ENCODE measurements around the gene DNAAF5.

Gene DNAAF5

GRCh38 chr7:767580-767940 lies 41.1 kb downstream of the DNAAF5 start:
- POLR2A ChIA-PET = interaction anchor here (0.6 to 0.7 kb wide), 2 partner anchors 225 to 589 kb away, joined by 3 to 4 read pairs; no protein-coding TSS in a partner anchor
- H3K36me3 ChIP-seq (ENCODE audit: control insufficient read depth in 4 of 4, insufficient read depth in 4 of 4, low read length in 3 of 4) = peaks cover 2 to 52% (median 37%) of the 10 kb centered on the region in 4 experiments
- H3K4me1 ChIP-seq (ENCODE audit: control extremely low read depth in 1 of 4, control insufficient read depth in 4 of 4, insufficient read depth in 4 of 4, low read length in 3 of 4) = peaks cover 0 to 15% (median 7%) of the 10 kb centered on the region in 4 experiments
- 96% methylated on average over 20 of the region's 21 CpGs for WGBS (ENCODE audit: insufficient coverage)
- CTCF ChIA-PET = interaction anchor here (1.9 kb wide), 1 partner anchor 445 kb away, joined by 5 read pairs; no protein-coding TSS in a partner anchor
- H3K4me3 ChIP-seq (ENCODE audit: control insufficient read depth in 1 of 7, extremely low read depth in 1 of 7, insufficient read depth in 4 of 7, low read depth in 2 of 7, low read length in 6 of 7) = no peak overlapping the region
- no peaks in the 10 kb centered on the region for H3K27me3 ChIP-seq (replicated peaks in 2 of 5; ENCODE audit: control insufficient read depth in 4 of 5, insufficient read depth in 5 of 5, low read length in 4 of 5)
- H3K9me3 ChIP-seq (ENCODE audit: control extremely low read depth in 1 of 5, control insufficient read depth in 4 of 5, insufficient read depth in 2 of 5, low read depth in 1 of 5, low read length in 4 of 5) = no peaks in the 10 kb centered on the region
- H3K27ac ChIP-seq (ENCODE audit: insufficient read depth in 1 of 2, low read depth in 1 of 2, low read length in 2 of 2, poor library complexity in 1 of 2, severe bottlenecking in 2 of 2) = no peak overlapping the region
- no peak for DNase-seq

GRCh38 chr7:767941-768731 lies 41.6 kb downstream of the DNAAF5 start:
- ChIA-PET CTCF (interaction anchor here (1.9 kb wide), 1 partner anchor 446 kb away, joined by 5 read pairs; no protein-coding TSS in a partner anchor), POLR2A (interaction anchor here (0.6 kb wide), 1 partner anchor 589 kb away, joined by 3 read pairs; no protein-coding TSS in a partner anchor)

GRCh38 chr7:768881-769504 lies 42.5 kb downstream of the DNAAF5 start:
- Histone ChIP-seq H3K9me3 (ENCODE audit: control extremely low read depth in 1 of 5, control insufficient read depth in 4 of 5, insufficient read depth in 2 of 5, low read depth in 1 of 5, low read length in 4 of 5) (no peaks in the 10 kb centered on the region), H3K4me1 (ENCODE audit: control extremely low read depth in 1 of 4, control insufficient read depth in 4 of 4, insufficient read depth in 4 of 4, low read length in 3 of 4) (peaks cover 0 to 15% (median 7%) of the 10 kb centered on the region in 4 experiments), H3K4me3 (ENCODE audit: control insufficient read depth in 1 of 7, extremely low read depth in 1 of 7, insufficient read depth in 4 of 7, low read depth in 2 of 7, low read length in 6 of 7) (no peak overlapping the region), H3K27me3 (replicated peaks in 2 of 5; ENCODE audit: control insufficient read depth in 4 of 5, insufficient read depth in 5 of 5, low read length in 4 of 5) (no peaks in the 10 kb centered on the region), H3K27ac (ENCODE audit: insufficient read depth in 1 of 2, low read depth in 1 of 2, low read length in 2 of 2, poor library complexity in 1 of 2, severe bottlenecking in 2 of 2) (no peak overlapping the region), H3K36me3 (ENCODE audit: control insufficient read depth in 4 of 4, insufficient read depth in 4 of 4, low read length in 3 of 4) (peaks cover 2 to 47% (median 33%) of the 10 kb centered on the region in 4 experiments)
- DNase-seq = peak in 2 of 3 donors; percentile 28 to 38
- POLR2A ChIA-PET = no interaction called here
- WGBS (ENCODE audit: insufficient coverage) = 95% methylated on average over 36 of the region's 36 CpGs
- CTCF ChIA-PET = interaction anchor here (1.9 kb wide), 1 partner anchor 447 kb away, joined by 5 read pairs; no protein-coding TSS in a partner anchor

More at GRCh38 chr7:767941-768731, 41.6 kb downstream of the DNAAF5 start:
- WGBS (ENCODE audit: insufficient coverage) = 95% methylated on average over 64 of the region's 65 CpGs
- no peaks in the 10 kb centered on the region for H3K27me3 ChIP-seq (replicated peaks in 2 of 5; ENCODE audit: control insufficient read depth in 4 of 5, insufficient read depth in 5 of 5, low read length in 4 of 5)
- no peaks in the 10 kb centered on the region for H3K9me3 ChIP-seq (ENCODE audit: control extremely low read depth in 1 of 5, control insufficient read depth in 4 of 5, insufficient read depth in 2 of 5, low read depth in 1 of 5, low read length in 4 of 5)
- H3K4me1 ChIP-seq (ENCODE audit: control extremely low read depth in 1 of 4, control insufficient read depth in 4 of 4, insufficient read depth in 4 of 4, low read length in 3 of 4) = peaks cover 0 to 15% (median 7%) of the 10 kb centered on the region in 4 experiments
- no peak overlapping the region for H3K27ac ChIP-seq (ENCODE audit: insufficient read depth in 1 of 2, low read depth in 1 of 2, low read length in 2 of 2, poor library complexity in 1 of 2, severe bottlenecking in 2 of 2)
- H3K36me3 ChIP-seq (ENCODE audit: control insufficient read depth in 4 of 4, insufficient read depth in 4 of 4, low read length in 3 of 4) = peaks cover 2 to 50% (median 37%) of the 10 kb centered on the region in 4 experiments
- DNase-seq = no peak
- no peak overlapping the region for H3K4me3 ChIP-seq (ENCODE audit: control insufficient read depth in 1 of 7, extremely low read depth in 1 of 7, insufficient read depth in 4 of 7, low read depth in 2 of 7, low read length in 6 of 7)

- H3K27ac ChIP-seq (ENCODE audit: insufficient read depth in 1 of 2, low read depth in 1 of 2, low read length in 2 of 2, poor library complexity in 1 of 2, severe bottlenecking in 2 of 2) = no peak overlapping the region
- 91% methylated on average over 13 of the region's 14 CpGs for WGBS (ENCODE audit: insufficient coverage)
- no peaks in the 10 kb centered on the region for H3K9me3 ChIP-seq (ENCODE audit: control extremely low read depth in 1 of 5, control insufficient read depth in 4 of 5, insufficient read depth in 2 of 5, low read depth in 1 of 5, low read length in 4 of 5)
- no peak overlapping the region for H3K4me3 ChIP-seq (ENCODE audit: control insufficient read depth in 1 of 7, extremely low read depth in 1 of 7, insufficient read depth in 4 of 7, low read depth in 2 of 7, low read length in 6 of 7)
- H3K27me3 ChIP-seq (replicated peaks in 2 of 5; ENCODE audit: control insufficient read depth in 4 of 5, insufficient read depth in 5 of 5, low read length in 4 of 5) = no peaks in the 10 kb centered on the region
- POLR2A ChIA-PET = no interaction called here
- DNase-seq = no peak
- peaks cover 0 to 15% (median 7%) of the 10 kb centered on the region in 4 experiments for H3K4me1 ChIP-seq (ENCODE audit: control extremely low read depth in 1 of 4, control insufficient read depth in 4 of 4, insufficient read depth in 4 of 4, low read length in 3 of 4)
- CTCF ChIA-PET = interaction anchor here (1.6 to 1.7 kb wide), 3 partner anchors 29 to 449 kb away, joined by 3 to 7 read pairs (median 6); no protein-coding TSS in a partner anchor
- H3K36me3 ChIP-seq (ENCODE audit: control insufficient read depth in 4 of 4, insufficient read depth in 4 of 4, low read length in 3 of 4) = peaks cover 0 to 44% (median 30%) of the 10 kb centered on the region in 4 experiments
These were observed 43.8 kb downstream of the DNAAF5 start for GRCh38 chr7:770336-770735.

- POLR2A ChIA-PET = no interaction called here
- no peaks in the 10 kb centered on the region for H3K9me3 ChIP-seq (ENCODE audit: control extremely low read depth in 1 of 5, control insufficient read depth in 4 of 5, insufficient read depth in 2 of 5, low read depth in 1 of 5, low read length in 4 of 5)
- H3K4me1 ChIP-seq (ENCODE audit: control extremely low read depth in 1 of 4, control insufficient read depth in 4 of 4, insufficient read depth in 4 of 4, low read length in 3 of 4) = peaks cover 0 to 15% (median 7%) of the 10 kb centered on the region in 4 experiments
- no peak overlapping the region for H3K4me3 ChIP-seq (ENCODE audit: control insufficient read depth in 1 of 7, extremely low read depth in 1 of 7, insufficient read depth in 4 of 7, low read depth in 2 of 7, low read length in 6 of 7)
- no peaks in the 10 kb centered on the region for H3K27me3 ChIP-seq (replicated peaks in 2 of 5; ENCODE audit: control insufficient read depth in 4 of 5, insufficient read depth in 5 of 5, low read length in 4 of 5)
- WGBS (ENCODE audit: insufficient coverage) = 94% methylated on average over 3 of the region's 7 CpGs
- CTCF ChIA-PET = interaction anchor here (0.6 to 1.7 kb wide), 4 partner anchors 29 to 449 kb away, joined by 3 to 7 read pairs (median 4); no protein-coding TSS in a partner anchor
- H3K36me3 ChIP-seq (ENCODE audit: control insufficient read depth in 4 of 4, insufficient read depth in 4 of 4, low read length in 3 of 4) = peaks cover 2 to 46% (median 30%) of the 10 kb centered on the region in 4 experiments
- no peak for DNase-seq
- no peak overlapping the region for H3K27ac ChIP-seq (ENCODE audit: insufficient read depth in 1 of 2, low read depth in 1 of 2, low read length in 2 of 2, poor library complexity in 1 of 2, severe bottlenecking in 2 of 2)
These were observed 44.3 kb downstream of the DNAAF5 start for GRCh38 chr7:770741-771166.

GRCh38 chr7:771234-772004 lies 44.9 kb downstream of the DNAAF5 start:
- Histone ChIP-seq H3K9me3 (ENCODE audit: control extremely low read depth in 1 of 5, control insufficient read depth in 4 of 5, insufficient read depth in 2 of 5, low read depth in 1 of 5, low read length in 4 of 5) (no peaks in the 10 kb centered on the region), H3K36me3 (ENCODE audit: control insufficient read depth in 4 of 4, insufficient read depth in 4 of 4, low read length in 3 of 4) (peaks cover 2 to 49% (median 29%) of the 10 kb centered on the region in 4 experiments), H3K4me1 (ENCODE audit: control extremely low read depth in 1 of 4, control insufficient read depth in 4 of 4, insufficient read depth in 4 of 4, low read length in 3 of 4) (peaks cover 0 to 15% (median 7%) of the 10 kb centered on the region in 4 experiments), H3K27ac (ENCODE audit: insufficient read depth in 1 of 2, low read depth in 1 of 2, low read length in 2 of 2, poor library complexity in 1 of 2, severe bottlenecking in 2 of 2) (no peak overlapping the region), H3K27me3 (replicated peaks in 2 of 5; ENCODE audit: control insufficient read depth in 4 of 5, insufficient read depth in 5 of 5, low read length in 4 of 5) (no peaks in the 10 kb centered on the region), H3K4me3 (ENCODE audit: control insufficient read depth in 1 of 7, extremely low read depth in 1 of 7, insufficient read depth in 4 of 7, low read depth in 2 of 7, low read length in 6 of 7) (no peak overlapping the region)
- DNase-seq = peak; percentile 31 to 69 (median 61)
- 26% methylated on average over 23 of the region's 24 CpGs for WGBS (ENCODE audit: insufficient coverage)
- ChIA-PET POLR2A (no interaction called here), CTCF (interaction anchor here (0.6 to 1.7 kb wide), 5 partner anchors 30 to 454 kb away, joined by 3 to 7 read pairs (median 3); no protein-coding TSS in a partner anchor)
